ENCODE measurements around the gene VAT1L. TPM values are rescaled to one million over a fixed set of nuclear protein-coding genes. Genes with fewer than 3 reads are reported as not detected.

VAT1L gene
- total and polyA plus RNA-seq, 2 donors (not counting 3 experiments of a cell fraction or from before 2014, with no cell fraction given) = 0.46 to 1.5 TPM

- no peaks in the 10 kb centered on the region for H3K79me2 ChIP-seq (ENCODE audit: control insufficient read depth, insufficient read depth, low read length)
- H3K4me3 ChIP-seq (replicated peaks in 1 of 3; ENCODE audit: insufficient read depth in 1 of 3, low read depth in 1 of 3, low read length in 3 of 3) = no peak overlapping the region
- dilution Hi-C loops (cut with MboI; ENCODE audit: extremely low pct_ligation_motif_present, low sequenced_read_pairs) (no loop called here), intact Hi-C loops (cut with micrococcal nuclease) (no loop called here)
- no peaks in the 10 kb centered on the region for H4K20me1 ChIP-seq (replicated peaks; ENCODE audit: control insufficient read depth, extremely low read depth, insufficient read depth, low read length)
- H3K9ac ChIP-seq (replicated peaks; ENCODE audit: extremely low read depth, insufficient read depth, low read length) = no peak overlapping the region
- no peaks in the 10 kb centered on the region for H3K9me3 ChIP-seq (replicated peaks; ENCODE audit: control insufficient read depth, insufficient read depth, low read length)
- H3K27ac ChIP-seq (ENCODE audit: insufficient read depth, low read depth, low read length) = no peak overlapping the region
- H3K27me3 ChIP-seq (ENCODE audit: control insufficient read depth in 2 of 2, insufficient read depth in 2 of 2, low read length in 2 of 2) = no peaks in the 10 kb centered on the region
- no peak for TF ChIP-seq FOS (IDR thresholded peaks at IDR 0.05; ENCODE audit: borderline replicate concordance, insufficient read depth, low read length)
- no peak for TF ChIP-seq MAX (IDR thresholded peaks at IDR 0.05; ENCODE audit: insufficient read depth, insufficient read length)
- no peak for TF ChIP-seq CTCF (IDR thresholded peaks at IDR 0.05; ENCODE audit: extremely low read depth in 1 of 2, insufficient read depth in 1 of 2, low read depth in 1 of 2, low read length in 2 of 2)
- no peak for TF ChIP-seq GATA2 (IDR thresholded peaks at IDR 0.05; ENCODE audit: insufficient read depth, insufficient read length, low read depth, low read length)
- no peak for TF ChIP-seq EZH2 (IDR thresholded peaks at IDR 0.05; ENCODE audit: borderline replicate concordance, low read depth, low read length, severe bottlenecking)
- TF ChIP-seq POLR2AphosphoS5 (IDR thresholded peaks at IDR 0.05; ENCODE audit: insufficient read depth, low read depth, low read length) = no peak
- TF ChIP-seq POLR2A (IDR thresholded peaks at IDR 0.05; ENCODE audit: low read depth, low read length) = no peak
- TF ChIP-seq JUN (IDR thresholded peaks at IDR 0.05; ENCODE audit: borderline replicate concordance, insufficient read depth, insufficient read length, low read depth) = no peak
- no peak for TF ChIP-seq MYC (IDR thresholded peaks at IDR 0.05; ENCODE audit: low read depth, low read length)
- no peaks in the 10 kb centered on the region for H3K4me1 ChIP-seq (ENCODE audit: control insufficient read depth, extremely low read depth, insufficient read depth, low read length)
- CTCF ChIA-PET = interaction anchor here (1.1 kb wide), 1 partner anchor 10 kb away, joined by 4 read pairs; no protein-coding TSS in a partner anchor
- H3K9me1 ChIP-seq (replicated peaks; ENCODE audit: control insufficient read depth, extremely low read depth, insufficient read depth, low read length) = no peaks in the 10 kb centered on the region
- FAIRE-seq (no peak), DNase-seq (ENCODE audit: low read depth, low spot score) (no peak)
- no peaks in the 10 kb centered on the region for H3K36me3 ChIP-seq (ENCODE audit: control insufficient read depth in 2 of 2, extremely low read depth in 1 of 2, insufficient read depth in 2 of 2, low read length in 2 of 2)
- no peak overlapping the region for H2AFZ ChIP-seq (ENCODE audit: low read depth, low read length)
- no TSS peak for BruUV-seq (replicated peaks)
- POLR2A ChIA-PET = no interaction called here
- no peak overlapping the region for H3K4me2 ChIP-seq (ENCODE audit: insufficient read depth, low read length)
Measured at GRCh38 chr16:77888871-77889270, 100.5 kb downstream of the VAT1L start.
